Adrenal gland (tissue), 5 donors: ENCODE results near the gene KCTD2.

Source experiments
- CTCF ChIP-seq, 6 experiments: fragments of 450-650 bp in 4 of 6; fragments of 200-600 bp in 2 of 6; sonication (generic) in 1 of 6; IDR thresholded peaks; 1 replicate in 5 of 6; 2 replicates in 1 of 6; pipeline versions ENCODE4 v1.5.1 to v1.8.0; 2016 to 2021; ENCODE audit warnings: antibody characterized with exemption in 6 of 6, mild to moderate bottlenecking in 2 of 6, moderate library complexity in 1 of 6
- POLR2A ChIP-seq, 2 donors: fragments of 450-650 bp; IDR thresholded peaks; one replicate each; pipeline ENCODE4 v1.6.1; 2017; ENCODE audit warnings: antibody characterized with exemption in 2 of 2, mild to moderate bottlenecking in 2 of 2, moderate library complexity in 1 of 2
- donor health status: DM: no; HTN: no; CAD: no.

GRCh38 chr17:75063201-75063600, 16.2 kb downstream of the KCTD2 start:
- TF ChIP-seq CTCF (IDR thresholded peaks at IDR 0.05) (no peak), POLR2A (IDR thresholded peaks at IDR 0.05) (no peak)
